ENCODE measurements around the gene PDLIM4.

DNA sequence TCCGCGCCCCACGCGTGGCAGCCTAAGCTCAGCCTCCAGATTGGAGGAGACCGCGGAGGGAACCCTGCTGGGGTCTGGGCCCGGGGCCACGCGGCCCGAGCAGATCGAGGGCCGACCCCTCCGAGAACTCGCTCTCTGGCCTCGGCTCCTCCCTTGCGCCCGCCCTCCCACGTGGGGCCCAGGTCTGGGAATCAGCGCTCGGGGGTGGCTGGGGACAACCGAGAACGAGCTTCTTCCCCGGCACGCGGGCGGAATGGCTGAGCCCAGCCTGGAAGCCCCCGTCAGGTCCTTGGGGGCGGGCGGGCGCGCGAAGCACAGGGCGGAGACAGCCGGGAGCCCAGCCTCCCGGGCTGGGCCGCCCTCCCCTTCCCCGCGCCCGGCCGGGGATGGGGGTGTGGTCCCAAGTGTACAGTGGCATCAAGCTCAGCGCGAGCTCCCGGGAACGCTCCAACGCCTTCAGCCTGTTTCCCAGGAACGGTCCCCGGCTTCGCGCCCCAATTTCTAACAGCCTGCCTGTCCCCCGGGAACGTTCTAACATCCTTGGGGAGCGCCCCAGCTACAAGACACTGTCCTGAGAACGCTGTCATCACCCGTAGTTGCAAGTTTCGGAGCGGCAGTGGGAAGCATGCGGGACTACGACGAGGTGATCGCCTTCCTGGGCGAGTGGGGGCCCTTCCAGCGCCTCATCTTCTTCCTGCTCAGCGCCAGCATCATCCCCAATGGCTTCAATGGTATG is 36.7 kb downstream of the PDLIM4 start, which contains the start of gene SLC22A4:
- TF ChIP-seq, protein P1, sequence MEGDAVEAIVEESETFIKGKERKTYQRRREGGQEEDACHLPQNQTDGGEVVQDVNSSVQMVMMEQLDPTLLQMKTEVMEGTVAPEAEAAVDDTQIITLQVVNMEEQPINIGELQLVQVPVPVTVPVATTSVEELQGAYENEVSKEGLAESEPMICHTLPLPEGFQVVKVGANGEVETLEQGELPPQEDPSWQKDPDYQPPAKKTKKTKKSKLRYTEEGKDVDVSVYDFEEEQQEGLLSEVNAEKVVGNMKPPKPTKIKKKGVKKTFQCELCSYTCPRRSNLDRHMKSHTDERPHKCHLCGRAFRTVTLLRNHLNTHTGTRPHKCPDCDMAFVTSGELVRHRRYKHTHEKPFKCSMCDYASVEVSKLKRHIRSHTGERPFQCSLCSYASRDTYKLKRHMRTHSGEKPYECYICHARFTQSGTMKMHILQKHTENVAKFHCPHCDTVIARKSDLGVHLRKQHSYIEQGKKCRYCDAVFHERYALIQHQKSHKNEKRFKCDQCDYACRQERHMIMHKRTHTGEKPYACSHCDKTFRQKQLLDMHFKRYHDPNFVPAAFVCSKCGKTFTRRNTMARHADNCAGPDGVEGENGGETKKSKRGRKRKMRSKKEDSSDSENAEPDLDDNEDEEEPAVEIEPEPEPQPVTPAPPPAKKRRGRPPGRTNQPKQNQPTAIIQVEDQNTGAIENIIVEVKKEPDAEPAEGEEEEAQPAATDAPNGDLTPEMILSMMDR (conservative IDR thresholded peaks at IDR 0.05): no peak
- peak; percentile 38; the same call in 1 of the 2 replicates for TF ChIP-seq ZFX (IDR thresholded peaks at IDR 0.05)
